Measurements from ENCODE around the gene HECW1.

DNA sequence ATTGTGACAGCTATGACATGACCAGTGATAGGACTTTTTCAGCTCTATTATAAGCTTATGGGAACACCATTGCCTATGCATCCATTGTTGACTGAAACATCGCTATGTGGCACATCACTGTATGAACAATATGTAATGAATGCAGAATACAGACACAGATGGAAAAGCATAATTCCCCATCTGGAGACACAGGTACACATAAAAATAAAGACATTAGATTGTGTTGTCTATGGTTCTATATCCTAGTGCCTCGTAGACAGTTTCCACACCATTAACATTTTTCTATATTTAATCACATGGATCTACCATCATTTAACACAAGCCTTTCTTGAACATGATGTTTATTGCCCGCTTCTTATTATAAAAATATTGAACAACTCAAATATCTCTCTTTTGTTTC lies 374.2 kb downstream of the HECW1 start:
- TF ChIP-seq, protein P1, sequence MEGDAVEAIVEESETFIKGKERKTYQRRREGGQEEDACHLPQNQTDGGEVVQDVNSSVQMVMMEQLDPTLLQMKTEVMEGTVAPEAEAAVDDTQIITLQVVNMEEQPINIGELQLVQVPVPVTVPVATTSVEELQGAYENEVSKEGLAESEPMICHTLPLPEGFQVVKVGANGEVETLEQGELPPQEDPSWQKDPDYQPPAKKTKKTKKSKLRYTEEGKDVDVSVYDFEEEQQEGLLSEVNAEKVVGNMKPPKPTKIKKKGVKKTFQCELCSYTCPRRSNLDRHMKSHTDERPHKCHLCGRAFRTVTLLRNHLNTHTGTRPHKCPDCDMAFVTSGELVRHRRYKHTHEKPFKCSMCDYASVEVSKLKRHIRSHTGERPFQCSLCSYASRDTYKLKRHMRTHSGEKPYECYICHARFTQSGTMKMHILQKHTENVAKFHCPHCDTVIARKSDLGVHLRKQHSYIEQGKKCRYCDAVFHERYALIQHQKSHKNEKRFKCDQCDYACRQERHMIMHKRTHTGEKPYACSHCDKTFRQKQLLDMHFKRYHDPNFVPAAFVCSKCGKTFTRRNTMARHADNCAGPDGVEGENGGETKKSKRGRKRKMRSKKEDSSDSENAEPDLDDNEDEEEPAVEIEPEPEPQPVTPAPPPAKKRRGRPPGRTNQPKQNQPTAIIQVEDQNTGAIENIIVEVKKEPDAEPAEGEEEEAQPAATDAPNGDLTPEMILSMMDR (IDR thresholded peaks at IDR 0.05), result no peak
- TF ChIP-seq, protein P2, sequence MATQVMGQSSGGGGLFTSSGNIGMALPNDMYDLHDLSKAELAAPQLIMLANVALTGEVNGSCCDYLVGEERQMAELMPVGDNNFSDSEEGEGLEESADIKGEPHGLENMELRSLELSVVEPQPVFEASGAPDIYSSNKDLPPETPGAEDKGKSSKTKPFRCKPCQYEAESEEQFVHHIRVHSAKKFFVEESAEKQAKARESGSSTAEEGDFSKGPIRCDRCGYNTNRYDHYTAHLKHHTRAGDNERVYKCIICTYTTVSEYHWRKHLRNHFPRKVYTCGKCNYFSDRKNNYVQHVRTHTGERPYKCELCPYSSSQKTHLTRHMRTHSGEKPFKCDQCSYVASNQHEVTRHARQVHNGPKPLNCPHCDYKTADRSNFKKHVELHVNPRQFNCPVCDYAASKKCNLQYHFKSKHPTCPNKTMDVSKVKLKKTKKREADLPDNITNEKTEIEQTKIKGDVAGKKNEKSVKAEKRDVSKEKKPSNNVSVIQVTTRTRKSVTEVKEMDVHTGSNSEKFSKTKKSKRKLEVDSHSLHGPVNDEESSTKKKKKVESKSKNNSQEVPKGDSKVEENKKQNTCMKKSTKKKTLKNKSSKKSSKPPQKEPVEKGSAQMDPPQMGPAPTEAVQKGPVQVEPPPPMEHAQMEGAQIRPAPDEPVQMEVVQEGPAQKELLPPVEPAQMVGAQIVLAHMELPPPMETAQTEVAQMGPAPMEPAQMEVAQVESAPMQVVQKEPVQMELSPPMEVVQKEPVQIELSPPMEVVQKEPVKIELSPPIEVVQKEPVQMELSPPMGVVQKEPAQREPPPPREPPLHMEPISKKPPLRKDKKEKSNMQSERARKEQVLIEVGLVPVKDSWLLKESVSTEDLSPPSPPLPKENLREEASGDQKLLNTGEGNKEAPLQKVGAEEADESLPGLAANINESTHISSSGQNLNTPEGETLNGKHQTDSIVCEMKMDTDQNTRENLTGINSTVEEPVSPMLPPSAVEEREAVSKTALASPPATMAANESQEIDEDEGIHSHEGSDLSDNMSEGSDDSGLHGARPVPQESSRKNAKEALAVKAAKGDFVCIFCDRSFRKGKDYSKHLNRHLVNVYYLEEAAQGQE (IDR thresholded peaks at IDR 0.05; ENCODE audit: insufficient read depth in 1 of 2, low read depth in 2 of 2, low read length in 1 of 2), result no peak
